NCI-H2196 (cell line): ENCODE results near the gene CST1.
"Not testable (repeated sequence)": the region's sequence is repeated elsewhere in the genome, so short reads cannot be mapped to it uniquely, and the experiment has no call there.

Source experiments
- DNase-seq: peaks from one replicate; lab custom pipeline; 2025; ENCODE audit not compliant: unreplicated experiment; lab: John Stamatoyannopoulos, UW

The CST1 gene

GRCh38 chr20:23755131-23755611 lies 4.4 kb upstream of the CST1 start:
- DNase-seq = not testable (repeated sequence)

GRCh38 chr20:23754731-23755130 lies 4.0 kb upstream of the CST1 start:
- no peak for DNase-seq

- DNase-seq = no peak
Observed at GRCh38 chr20:23753589-23753988, 2.9 kb upstream of the CST1 start.

DNA sequence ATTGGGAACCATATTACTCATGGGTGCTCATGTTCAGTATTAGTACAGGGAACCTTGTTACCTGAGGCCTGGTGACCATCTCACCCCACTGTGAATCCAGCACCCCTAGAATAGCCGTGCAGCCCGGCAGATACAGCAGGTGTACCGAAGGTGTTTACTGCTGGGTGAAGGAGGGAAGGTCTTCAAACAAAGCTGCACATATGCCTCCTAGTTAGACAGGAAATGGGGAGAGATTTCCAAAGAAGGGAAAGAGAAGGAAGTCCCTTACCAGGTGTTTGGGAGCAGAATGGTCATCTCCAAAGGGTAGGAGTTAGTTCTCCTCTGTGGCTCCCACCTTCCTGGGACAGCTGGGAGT lies 2.4 kb upstream of the CST1 start:
- DNase-seq = no peak

- DNase-seq = no peak
Observed at GRCh38 chr20:23752481-23753193, 1.9 kb upstream of the CST1 start.

DNA sequence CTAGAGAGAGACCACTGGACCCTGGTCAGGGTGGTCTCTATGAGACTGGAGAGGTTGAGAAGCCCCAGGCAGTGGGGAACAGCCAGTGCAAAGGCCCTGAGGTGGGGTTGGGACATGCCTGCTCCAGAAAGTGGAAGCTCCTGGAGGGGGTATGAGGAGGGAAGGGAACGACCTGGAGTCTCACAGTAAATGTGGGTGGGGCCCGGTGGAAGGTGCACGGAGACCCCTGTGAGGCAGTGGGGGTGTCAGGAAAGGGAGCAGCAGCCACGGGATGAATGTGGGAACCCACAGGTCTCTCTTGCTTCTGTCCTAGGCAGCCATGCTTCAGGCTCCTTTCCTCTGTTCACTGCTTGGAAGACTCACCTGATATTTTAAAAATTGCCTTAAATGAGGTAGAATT lies 1.3 kb upstream of the CST1 start:
- DNase-seq = no peak

DNA sequence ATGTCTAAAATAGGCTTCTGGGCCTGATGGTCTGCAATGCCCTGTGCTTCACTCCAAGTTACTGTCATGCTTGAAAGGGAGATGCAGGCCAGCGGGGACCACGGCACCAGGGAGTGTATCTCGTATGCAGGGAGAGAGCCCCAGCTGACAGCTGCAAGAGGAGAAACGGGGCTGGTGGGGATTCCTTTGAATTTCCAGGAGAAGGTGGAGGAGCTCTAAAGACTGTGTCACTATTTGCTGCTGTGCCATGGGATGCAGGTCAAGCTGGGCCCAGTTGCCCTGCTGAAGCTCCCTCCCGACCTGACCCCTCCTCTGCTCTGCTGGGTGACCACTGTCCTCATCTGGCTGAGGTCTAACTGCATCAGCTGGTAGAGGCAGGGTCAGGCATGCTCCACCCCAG lies 989 bp downstream of the CST1 start:
- DNase-seq = no peak

- not testable (repeated sequence) for DNase-seq
Observed at GRCh38 chr20:23748975-23749374, 1.8 kb downstream of the CST1 start.

DNA sequence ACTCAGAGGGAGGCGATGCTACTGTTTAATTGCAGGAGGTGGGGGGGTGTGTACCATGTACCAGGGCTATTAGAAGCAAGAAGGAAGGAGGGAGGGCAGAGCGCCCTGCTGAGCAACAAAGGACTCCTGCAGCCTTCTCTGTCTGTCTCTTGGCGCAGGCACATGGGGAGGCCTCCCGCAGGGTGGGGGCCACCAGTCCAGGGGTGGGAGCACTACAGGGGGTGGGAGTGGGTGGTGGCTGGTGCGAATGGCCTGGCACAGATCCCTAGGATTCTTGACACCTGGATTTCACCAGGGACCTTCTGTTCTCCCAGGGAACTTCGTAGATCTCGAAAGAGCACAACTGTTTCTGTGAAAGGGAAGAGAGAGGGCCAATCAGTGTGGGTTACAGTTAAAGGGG lies 3.2 kb downstream of the CST1 start:
- DNase-seq = not testable (repeated sequence)

- not testable (repeated sequence) for DNase-seq
Observed at GRCh38 chr20:23747092-23747491, 3.6 kb downstream of the CST1 start.

DNA sequence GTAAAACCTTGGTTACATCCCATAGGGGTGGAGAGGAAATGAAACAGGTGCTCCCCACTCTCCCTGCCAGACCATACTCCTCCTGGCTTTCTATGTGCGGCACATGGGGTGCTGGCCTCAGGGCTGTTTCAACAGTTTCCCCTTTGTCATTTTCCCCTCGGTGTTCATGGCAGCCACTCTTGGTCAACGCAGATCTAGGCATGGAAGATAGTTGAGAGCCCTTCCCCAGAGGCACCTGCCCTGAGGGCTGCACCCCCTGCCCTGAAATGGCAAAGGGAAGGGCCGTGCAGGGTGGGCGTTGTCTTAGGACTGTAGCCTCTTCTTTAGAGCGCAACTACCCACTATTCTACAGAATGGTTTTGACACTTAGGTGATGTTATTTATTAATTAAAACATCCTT lies 4.4 kb downstream of the CST1 start:
- DNase-seq = no peak

DNA sequence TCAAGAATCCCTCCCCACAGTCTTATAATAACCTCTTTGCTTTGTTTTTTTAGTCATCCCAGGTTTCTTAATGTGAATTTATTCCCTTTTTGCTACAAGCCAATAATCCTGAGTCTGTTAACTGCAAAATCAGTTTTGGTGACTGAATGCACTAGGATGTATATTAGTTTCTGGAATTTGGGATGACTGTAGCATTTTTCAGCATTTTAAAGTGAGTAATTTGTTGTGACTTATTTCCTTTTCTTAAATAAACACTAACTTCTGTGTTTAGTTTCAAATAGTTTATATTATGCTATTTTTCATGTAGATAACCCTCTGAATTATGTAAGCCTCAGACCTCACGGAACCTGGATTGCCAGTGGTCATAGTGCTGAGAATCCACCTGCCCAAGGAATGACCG lies 5.5 kb downstream of the CST1 start:
- DNase-seq = no peak

DNA sequence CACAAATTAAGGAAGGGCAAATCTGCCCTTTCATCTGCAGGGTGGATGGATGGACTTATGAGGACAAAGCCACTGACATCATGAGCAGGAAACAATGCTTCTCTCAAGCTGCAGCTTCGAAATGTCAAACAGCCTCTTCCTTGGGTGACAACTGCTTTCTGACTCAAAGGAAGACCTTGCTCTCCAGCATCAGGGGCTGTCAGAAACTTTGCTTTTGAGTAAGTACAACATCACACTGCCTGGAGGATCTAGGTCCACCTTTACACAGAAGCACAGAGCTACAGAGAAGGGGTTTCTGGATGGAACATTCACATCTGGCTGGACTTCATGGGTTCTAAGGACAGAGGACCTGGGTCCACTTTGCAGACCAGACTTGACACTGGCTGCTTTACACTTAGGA lies 5.9 kb downstream of the CST1 start:
- DNase-seq = no peak

GRCh38 chr20:23735391-23735790 lies 15.3 kb downstream of the CST1 start:
- not testable (repeated sequence) for DNase-seq

- not testable (repeated sequence) for DNase-seq
Observed at GRCh38 chr20:23734949-23735348, 15.8 kb downstream of the CST1 start.

DNA sequence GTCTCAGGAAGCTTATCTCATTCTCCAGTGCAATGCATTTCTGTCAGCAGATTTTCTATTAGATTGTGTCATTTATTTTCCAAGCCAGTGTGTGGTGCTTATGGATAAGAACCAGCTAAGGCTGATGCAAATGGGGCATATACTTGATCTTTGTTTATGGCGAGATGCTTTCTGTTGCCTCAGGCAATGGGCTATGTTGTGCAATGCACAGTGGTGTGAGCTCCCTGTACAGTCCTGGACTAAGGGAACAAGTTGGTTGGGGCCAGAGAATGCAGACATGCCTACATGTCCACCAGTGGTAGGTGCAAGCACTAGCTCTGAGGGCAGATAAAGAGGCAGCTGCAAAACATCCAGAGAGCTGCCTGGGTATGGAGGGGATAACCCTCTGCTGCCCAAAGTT lies 16.3 kb downstream of the CST1 start:
- DNase-seq = not testable (repeated sequence)

DNA sequence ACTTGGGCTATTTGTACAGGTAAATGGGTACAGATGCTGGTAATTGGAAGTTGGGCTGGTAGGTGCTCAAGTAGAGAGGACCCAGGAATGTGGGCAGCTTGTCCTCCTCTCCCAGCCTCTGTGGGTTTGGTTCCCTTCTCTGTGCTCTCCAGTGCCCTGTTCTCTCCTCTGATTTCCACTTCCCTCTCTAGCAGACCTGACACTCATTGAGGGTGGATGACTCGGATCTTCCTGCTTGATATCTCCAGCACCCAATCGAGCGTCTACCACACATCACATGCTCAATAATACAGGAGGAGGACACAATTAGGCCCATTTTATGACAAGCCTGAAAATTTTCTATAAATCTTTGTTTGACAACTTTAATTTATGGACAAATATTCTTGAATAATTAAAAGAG lies 23.7 kb downstream of the CST1 start:
- no peak for DNase-seq

DNA sequence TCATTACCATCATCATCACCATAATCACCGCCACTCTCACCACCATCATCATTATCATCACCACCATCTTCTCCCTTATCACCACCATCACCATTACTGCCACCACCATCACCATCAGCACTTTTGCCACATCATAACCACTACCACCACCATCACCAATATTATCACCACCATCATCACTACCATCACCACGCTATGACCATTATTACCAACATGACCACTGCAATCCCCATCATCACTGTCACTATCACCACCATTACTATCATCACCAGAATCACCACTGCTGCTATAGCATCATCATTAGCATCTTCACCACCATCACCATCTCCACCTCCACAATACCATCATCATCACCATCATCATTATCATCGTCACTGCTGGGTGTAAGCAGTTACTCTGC lies 25.6 kb downstream of the CST1 start:
- DNase-seq = no peak

- DNase-seq = peak; percentile 21
Observed at GRCh38 chr20:23723659-23724307, 27.0 kb downstream of the CST1 start.

DNA sequence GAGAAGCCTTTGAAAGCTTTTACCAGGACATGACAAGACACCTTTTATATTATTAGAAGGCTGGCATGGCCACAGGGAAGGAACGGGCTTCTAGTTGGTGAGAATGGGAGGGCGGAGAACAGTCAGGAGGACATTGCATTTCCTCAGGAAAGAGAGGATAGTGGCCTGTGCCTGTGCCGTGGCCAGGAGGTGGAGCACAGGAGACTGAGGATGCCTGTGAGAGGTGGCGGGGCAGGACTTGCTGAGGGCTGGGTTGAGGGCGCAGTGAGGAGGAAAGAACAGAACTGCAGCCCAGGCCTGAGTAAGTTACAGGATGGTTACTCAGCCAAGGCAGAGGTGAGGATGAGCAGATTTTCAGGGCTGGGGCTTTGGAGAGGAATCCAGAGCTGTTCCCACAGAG lies 27.9 kb downstream of the CST1 start:
- not testable (repeated sequence) for DNase-seq

- DNase-seq = no peak
Observed at GRCh38 chr20:23721962-23722361, 28.8 kb downstream of the CST1 start.

DNA sequence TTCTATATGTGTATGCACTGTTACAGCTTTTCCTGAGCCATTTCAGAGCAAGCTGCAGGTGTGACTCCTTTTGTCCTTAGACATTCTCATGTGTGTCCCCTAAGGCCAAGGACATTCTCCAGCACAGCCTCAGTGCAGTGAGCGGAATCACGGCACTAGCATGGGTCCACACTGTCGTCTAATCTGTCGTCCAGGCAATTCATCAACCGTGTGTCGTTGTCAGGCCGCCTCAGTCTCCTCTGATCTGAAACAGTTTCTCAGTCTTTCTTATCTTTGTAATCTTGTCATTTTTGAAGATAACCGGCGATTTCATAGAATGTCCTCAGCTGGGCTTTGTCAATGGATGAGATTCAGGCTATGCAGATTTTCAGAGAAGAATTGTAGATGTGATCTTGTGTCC lies 31.4 kb downstream of the CST1 start:
- DNase-seq = not testable (repeated sequence)

DNA sequence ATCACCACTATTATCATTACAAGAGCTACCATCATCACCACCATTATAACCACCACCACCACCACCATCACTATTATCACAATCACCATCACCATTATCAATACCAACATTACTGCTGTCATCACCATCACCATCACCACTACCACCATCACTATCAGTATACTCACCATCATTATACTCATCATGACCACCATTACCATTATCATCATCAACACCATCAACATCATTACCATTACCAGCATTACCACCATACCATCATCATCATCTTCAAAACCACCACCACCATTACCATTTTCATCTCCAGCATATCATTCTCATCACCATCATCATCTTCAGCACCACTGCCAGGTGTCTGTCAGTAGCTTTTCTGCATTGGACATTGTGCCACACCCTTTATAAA lies 39.0 kb downstream of the CST1 start:
- not testable (repeated sequence) for DNase-seq
